ENCODE measurements around the gene DRAXIN.
A peak's percentile ranks its signal among the peaks of the same experiment; 100 is the strongest.

DRAXIN gene

GRCh38 chr1:11691302-11691914 lies at the start of gene DRAXIN:
TSS of gene DRAXIN (plus strand) at chr1:11691710. CDS start at chr1:11706259, 14,549 bp downstream.
- DNase-seq (ENCODE audit: low read depth in 2 of 2): no peak

GRCh38 chr1:11641776-11642305 lies 49.7 kb upstream of the DRAXIN start:
- DNase-seq (ENCODE audit: low read depth in 2 of 2): no peak

GRCh38 chr1:11642418-11643017 lies 49.0 kb upstream of the DRAXIN start:
- DNase-seq (ENCODE audit: low read depth in 2 of 2): peak; percentile 22 to 58

GRCh38 chr1:11643782-11644181 lies 47.7 kb upstream of the DRAXIN start:
- DNase-seq (ENCODE audit: low read depth in 2 of 2): no peak

DNA sequence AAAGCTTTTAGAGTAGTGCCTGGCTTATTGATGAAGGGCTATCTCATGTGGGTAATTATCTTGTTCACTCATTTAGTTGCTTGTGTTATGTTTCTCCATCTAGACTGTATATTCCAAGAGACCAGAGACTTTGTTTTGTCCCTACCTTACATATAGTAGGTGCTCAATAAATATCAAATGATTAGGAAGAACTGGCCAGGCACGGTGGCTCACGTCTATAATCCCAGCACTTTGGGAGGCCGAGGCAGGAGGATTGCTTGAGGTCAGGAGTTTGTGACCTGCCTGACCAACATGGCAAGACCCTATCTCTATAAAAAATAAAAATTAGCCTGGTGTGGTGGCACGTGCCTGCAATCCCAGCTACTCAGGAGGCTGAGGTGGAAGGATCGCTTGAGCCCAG lies 46.2 kb upstream of the DRAXIN start:
- DNase-seq (ENCODE audit: low read depth in 2 of 2): no peak

GRCh38 chr1:11645670-11646265 lies 45.7 kb upstream of the DRAXIN start:
- DNase-seq (ENCODE audit: low read depth in 2 of 2): peak; percentile 56 to 71

DNA sequence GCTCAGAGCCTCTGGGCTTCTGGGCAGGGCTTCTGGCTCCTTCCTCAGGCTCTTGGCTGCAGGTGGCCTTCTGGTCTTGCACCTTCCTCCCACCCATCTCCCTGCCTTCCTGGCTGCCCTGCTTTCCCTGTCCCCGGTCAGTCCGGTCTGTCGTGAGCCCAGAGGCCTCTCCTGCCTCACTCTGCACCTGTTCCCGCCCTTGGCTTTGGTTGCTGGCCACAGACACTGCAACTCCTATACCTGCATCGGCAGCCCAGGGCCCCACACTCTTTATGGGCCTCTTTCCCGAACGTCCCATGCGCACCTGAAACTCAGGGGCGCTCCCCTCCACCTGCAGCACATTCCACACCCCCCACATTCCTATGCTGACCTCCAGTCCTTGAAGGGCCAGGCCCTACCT lies 45.2 kb upstream of the DRAXIN start:
- DNase-seq (ENCODE audit: low read depth in 2 of 2): no peak

DNA sequence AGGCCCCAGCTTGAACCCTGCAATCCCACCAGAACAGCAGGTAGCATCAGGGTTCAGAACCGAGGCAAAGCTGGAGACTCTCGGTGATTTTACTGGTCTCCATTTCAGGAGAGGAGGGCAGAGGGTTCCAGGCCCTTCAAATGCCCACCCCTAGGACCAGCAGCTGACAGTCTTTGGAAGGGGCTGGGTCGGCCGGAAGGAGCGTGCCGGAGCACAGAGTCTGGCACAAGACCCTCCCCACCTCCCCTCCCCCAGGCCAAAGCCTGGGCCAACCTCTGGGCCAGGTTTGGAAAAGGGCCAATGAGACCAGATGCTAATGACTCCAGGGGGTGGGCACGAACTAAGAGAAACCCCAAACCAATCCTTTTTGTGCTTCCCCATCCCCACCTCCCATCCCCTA lies 44.2 kb upstream of the DRAXIN start:
- DNase-seq (ENCODE audit: low read depth in 2 of 2): no peak

DNA sequence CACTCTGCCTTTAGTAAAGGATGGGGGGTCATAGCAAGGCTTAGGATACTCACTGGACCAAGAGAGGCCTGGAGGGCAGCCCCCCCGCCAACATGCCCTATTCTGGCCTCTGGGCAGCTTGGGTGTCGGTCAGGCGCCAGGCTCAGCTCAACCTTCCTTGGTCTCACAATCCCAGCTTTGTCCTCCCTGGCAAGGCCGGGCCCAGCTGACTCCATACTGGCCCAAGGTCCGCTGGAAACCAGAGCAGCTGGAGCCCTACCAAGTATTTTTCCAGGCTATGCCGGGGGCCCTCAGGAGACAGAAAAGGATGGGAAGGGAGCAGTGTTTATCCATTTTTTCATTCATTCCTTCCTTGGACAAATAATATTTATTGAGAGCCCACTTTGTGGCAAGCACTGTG lies 43.5 kb upstream of the DRAXIN start:
- no peak for DNase-seq (ENCODE audit: low read depth in 2 of 2)

DNA sequence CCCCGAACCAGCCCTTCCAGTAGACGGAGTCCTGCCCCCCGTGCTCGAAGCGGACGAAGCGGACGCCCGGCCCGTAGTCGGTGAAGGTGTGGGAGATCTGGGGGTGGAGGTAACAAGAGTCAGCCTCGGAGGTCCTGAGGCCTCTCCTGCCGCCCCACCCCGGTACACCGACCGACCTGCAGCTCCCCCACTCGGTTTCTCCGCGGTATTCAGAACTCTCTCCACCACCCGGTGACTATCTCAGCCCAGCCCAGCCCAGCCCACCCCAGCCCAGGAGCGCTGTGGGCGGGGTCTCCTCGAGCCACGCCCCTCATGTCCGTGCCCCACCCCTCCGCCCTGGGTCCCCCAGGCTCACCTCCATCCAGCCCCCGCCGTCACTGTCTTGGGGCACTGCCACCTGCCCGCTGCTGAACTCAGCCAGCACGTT lies 42.8 kb upstream of the DRAXIN start:
- no peak for DNase-seq (ENCODE audit: low read depth in 2 of 2)

GRCh38 chr1:11649237-11649623 lies 42.3 kb upstream of the DRAXIN start:
- DNase-seq (ENCODE audit: low read depth in 2 of 2): no peak

DNA sequence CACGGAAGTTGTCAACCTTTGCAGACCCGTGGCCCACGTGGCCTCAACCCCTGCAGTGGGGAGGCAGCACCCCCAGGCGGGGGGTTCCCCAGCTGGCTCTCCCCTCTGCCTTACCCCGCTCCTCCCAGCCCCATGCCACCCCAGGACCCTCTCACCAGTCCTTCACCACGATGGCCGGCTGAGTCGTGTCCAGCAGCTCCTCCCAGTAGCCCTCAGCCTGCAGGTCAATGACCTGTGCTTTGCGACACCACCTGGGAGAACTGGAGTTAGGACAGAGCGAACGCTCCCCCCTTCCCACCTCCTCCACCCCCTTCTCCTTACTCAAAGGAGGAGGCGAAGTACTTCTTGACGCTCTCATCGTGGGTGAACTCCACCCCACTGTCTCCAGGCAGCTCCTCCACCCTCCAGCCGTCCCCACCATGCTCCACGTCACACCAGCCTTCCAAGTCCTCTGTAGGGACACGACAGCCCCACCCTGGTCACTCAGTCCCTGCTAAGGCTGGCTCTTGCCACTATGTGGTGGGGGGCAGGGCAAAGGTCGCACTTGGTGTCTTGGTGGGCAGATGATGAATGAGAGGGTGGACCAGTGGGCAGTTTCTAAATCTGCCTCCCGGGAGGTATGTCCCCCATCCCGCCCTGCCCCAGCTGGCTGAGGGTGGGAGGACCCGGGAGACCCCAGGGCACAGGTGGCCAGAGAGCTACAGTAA lies 41.7 kb upstream of the DRAXIN start:
- no peak for DNase-seq (ENCODE audit: low read depth in 2 of 2)

GRCh38 chr1:11650331-11650991 lies 41.0 kb upstream of the DRAXIN start:
- DNase-seq (ENCODE audit: low read depth in 2 of 2): peak; percentile 29 to 50

DNA sequence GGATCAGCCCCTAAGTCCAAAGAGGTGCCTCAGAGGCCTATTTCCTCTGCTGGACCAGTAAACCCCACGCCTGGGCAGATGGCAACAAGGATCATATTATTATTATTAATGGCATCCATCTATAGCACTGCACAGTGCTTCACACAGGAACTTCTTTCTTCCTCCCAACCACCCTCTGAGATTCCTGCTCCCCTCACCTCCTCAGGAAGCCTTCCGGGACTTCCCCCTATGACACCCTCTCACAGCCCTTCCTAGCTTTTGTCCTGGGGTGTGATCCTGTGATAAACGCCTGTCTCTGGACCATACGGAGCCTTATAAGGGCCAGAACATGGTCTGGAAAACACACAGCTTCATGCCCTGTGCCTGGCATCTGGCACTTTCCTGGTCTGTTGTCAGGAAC lies 40.5 kb upstream of the DRAXIN start:
- no peak for DNase-seq (ENCODE audit: low read depth in 2 of 2)

DNA sequence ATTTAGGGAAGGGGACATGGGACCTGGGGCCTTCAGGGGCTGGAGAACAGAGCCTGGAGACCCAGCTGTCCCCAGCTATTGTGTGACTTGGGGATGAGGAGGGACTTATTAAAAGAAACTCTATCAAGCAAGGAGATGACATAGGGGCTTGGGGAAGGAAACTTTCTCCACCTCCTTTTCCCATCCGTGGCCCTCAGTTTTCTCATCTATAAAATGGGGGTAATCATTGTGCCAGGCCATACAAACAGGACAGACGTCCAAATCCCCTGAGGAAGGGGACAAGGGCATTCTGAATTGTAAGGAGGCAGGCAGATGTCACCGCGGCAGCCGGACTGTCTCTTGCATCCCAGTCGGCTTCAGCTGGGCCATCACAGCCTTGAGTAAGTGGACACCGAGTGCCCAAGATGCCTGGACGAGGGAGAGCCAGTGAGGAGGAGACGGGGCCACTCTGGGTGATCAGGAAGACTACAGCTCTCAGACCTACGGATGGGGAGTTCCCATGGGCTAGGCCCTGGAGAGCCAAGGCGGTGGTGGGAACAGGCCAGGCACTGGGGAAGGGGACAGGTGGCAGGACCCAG lies 39.2 kb upstream of the DRAXIN start:
- no peak for DNase-seq (ENCODE audit: low read depth in 2 of 2)

DNA sequence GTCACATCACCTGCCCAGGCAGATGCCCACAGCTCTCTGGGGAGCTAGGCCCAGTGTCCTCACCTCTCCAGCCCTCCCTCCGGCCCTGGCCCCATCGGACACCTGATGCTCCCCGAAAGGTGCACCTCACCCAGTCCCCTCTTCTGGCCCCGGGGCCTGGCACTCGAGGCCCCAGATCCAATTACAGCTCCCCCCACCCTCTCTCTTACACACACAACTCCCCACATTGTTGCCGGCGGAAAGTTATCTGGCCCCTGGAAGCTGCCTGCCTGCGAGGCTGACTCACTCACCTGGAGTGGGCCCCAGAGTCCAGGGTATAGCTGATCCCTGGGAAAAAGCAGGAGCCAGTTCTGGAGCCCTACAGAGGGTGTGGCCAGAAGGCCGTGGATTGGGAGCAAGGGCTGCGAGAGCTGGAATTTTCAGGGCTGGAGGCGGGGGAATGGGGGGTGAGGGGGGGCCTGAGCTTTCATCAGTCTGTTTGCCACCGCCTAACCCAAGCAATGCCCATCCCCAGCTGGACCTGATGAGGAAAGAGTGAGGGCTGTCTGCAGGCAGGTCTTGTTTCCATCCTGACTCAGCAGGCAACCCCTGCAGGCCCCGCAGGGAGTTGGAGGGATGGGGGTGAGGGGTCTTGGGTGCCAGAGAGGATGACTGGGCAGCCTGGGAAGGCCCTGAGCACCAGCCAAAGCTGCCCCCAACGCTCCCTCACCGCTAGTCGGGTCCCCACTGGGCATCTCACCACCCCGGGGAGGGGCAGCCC lies 38.2 kb upstream of the DRAXIN start:
- DNase-seq (ENCODE audit: low read depth in 2 of 2): no peak

DNA sequence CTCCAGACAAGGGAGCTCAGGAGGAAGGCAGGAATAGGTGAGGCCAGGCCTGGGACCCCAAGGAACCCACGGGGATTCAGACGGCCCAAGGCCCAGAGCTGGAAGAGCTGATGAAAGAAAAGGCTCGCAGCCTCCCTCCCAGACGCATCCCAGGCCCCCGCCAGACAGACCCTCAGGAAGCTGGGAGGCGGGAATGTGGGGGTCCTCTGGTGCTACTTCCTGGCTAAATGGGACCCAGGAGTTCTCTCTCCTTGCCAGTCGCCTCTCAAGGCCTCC lies 37.7 kb upstream of the DRAXIN start:
- DNase-seq (ENCODE audit: low read depth in 2 of 2): no peak

- peak; percentile 37 to 59 for DNase-seq (ENCODE audit: low read depth in 2 of 2)
Observed at GRCh38 chr1:11654137-11654938, 37.2 kb upstream of the DRAXIN start, which contains the start of the genes FBXO2 and FBXO44. TSS of gene FBXO2 (minus strand) at chr1:11654429. CDS start at chr1:11654340, 89 bp downstream. TSS of gene FBXO44 (plus strand) at chr1:11654877. CDS start at chr1:11655836, 959 bp downstream.

DNA sequence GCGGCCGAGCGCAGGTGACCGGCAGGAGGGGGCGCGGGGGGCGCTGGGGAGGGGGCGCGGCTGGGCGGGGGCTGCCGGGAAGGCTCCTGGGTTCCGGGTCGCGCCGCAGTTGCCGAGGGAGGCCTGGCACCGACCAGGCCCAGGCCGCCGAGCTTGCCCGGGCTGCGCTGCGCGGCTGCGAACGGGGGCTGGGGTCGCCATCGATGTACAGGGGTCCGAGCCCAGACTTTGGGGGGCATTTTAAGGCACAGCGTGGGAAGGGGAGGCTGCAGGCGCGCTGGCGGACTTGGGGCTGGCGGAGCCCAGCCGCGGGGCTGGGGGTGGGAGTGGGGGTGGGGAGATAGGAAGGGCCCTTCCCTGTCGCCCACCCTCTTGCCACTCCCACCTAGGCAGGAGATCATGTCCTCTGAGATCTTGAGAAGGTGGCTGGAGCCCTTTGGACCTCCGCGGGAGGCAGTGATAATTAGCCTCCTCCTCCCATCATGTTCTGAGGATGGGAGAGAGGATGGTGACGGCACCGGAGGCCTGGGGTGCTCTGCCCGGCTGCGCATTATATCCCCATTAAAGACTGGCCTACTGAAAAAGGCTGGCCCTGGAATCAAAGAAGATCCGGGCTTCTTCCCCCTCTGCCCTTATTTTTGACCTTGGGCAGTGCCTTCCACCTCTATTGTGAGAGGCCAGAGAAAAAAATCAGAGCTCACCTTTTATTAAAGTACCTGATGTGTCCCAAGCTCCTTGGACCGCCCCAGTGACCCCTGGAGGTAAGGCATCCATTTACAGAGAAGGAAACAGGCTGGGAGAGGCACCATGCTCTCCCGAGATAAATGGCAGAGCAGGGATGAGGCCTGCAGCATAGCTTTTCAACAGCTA lies 36.3 kb upstream of the DRAXIN start:
- no peak for DNase-seq (ENCODE audit: low read depth in 2 of 2)

Data from stimulated activated CD4-positive, alpha-beta T cell treated with anti-CD3 and anti-CD28 coated beads, Interleukin-1b, Interleukin-23, amount 100 ng/mL, for 1 hour (primary cell).